HEK293T (cell line): ENCODE data around the gene TKTL1.

Source experiments
- FOXM1 ChIP-seq: fragments of 450-650 bp; IDR thresholded peaks from 2 replicates; pipeline ENCODE4 v1.6.1; 2017; ENCODE audit warnings: mild to moderate bottlenecking, borderline replicate concordance
- ZNF384 ChIP-seq: fragments of 450-650 bp; IDR thresholded peaks from 2 replicates; pipeline ENCODE4 v1.6.1; 2016

DNA sequence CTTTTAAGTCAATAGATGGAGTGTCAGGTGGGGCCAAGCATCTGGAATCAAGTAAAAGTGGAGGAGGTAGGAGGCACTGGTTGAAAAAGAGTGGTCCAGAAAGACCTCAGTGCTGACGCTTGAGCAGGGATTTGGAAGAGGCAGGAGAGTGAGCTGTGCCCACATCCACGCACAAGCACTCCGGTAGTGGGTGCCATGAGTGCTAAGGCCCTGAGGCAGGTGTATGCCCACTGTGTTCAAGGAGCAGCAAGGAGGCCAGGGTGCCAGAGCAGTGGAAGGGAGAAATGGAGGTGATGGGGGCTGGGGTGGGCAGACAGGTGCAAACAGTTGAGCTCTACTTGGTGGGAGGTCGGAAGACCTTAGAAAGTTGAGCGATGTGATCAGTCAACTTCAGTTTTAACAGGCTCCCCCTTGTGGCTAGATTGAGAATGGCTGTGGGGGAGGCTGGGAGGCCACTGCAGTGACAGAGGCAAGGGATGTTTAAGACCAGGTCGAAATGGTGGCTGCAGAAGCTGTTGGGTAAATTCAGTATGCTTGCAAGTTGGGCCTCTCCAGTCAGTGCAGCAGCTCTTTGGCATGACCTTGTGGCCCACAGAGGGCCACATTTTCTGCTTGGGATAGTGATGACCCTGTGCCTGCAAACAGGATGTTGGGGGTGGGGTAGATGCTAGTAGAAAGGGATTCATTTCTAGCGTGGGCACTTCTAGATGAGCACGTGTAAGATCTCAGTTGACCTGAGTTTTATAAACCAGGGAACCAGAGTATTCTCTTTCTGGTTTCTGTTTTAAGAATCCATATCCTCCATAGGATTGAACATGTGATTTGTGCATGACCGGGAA lies 12.7 kb downstream of the TKTL1 start:
- TF ChIP-seq FOXM1, result no peak
- TF ChIP-seq ZNF384, result no peak
